DMS 273 (cell line): Measurements from ENCODE around the gene LMBR1.
"Not testable (repeated sequence)": the region's sequence is repeated elsewhere in the genome, so short reads cannot be mapped to it uniquely, and the experiment has no call there.

Experiments
- DNase-seq: peaks from one replicate; lab custom pipeline; 2025; ENCODE audit not compliant: unreplicated experiment; lab: John Stamatoyannopoulos, UW

Gene LMBR1

DNA sequence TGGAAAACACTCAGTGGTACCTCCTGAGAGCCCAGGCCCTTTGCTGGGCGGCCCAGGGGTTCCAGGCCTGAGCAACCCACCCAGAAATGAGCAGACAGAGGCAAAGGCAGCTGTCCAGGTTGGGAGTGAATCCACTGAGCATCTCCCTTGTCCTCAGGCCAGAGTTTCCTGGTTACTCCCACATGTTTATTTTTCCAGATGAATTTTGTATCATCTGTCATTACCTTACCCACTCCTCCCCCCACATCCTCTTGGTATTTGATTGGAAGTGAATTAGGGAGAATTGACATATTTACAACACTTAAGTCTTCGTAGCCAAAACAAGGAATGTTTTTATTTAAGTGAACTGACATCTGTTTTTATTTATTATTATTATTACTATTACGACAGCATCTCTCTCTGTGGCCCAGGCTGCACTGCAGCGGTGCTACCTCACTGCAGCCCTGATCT, 13.2 kb upstream of the LMBR1 start:
- no peak for DNase-seq

GRCh38 chr7:156903232-156903909, 10.4 kb upstream of the LMBR1 start:
- peak; percentile 73 for DNase-seq

DNA sequence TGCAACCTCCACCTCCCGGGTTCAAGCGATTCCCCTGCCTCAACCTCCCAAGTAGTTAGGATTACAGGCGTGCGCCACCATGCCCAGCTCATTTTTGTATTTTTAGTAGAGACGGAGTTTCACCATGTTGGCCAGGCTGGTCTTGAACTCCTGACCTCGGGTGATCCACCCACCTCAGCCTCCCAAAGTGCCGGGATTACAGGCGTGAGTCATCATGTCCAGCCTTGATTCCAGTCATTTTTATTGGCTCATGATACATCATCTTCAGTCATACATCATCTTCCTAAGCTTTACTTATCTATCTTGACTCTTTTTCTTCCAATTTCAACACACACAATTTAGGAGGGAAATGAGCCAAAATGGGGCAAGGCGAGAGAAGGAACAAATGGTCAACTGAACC, 7.1 kb upstream of the LMBR1 start:
- not testable (repeated sequence) for DNase-seq

GRCh38 chr7:156898938-156899337, 6.0 kb upstream of the LMBR1 start:
- DNase-seq: no peak

GRCh38 chr7:156897673-156898072, 4.7 kb upstream of the LMBR1 start:
- DNase-seq: no peak

DNA sequence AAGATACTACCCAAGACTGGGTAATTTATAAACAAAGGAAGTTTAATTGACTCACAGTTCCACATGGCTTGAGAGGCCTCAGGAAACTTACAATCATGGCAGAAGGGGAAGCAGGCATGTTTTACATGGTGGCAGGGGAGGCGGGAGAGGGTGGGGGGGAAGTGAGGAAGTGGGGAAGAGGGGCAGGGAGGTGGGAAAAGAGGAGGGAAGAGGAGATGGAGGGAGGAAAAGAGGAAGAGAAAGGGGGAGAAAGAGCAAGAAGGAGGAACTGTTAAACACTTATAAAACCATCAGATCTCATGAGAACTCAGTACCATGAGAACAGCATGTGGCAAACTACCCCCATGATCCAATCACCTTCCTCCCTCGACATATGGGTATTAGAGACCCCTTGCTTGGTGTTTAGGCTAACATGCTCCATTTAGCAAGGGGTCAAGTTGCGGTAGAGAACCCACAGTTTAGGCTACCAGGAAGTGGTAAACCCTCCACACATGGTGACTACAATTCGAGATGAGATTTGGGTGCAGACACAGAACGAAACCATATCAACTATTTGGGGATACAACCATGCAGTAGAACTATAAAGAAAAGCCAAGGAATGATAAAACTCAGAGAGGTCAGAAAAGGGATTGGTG, 3.5 kb upstream of the LMBR1 start:
- no peak for DNase-seq

GRCh38 chr7:156895024-156895780, 2.2 kb upstream of the LMBR1 start:
- no peak for DNase-seq

DNA sequence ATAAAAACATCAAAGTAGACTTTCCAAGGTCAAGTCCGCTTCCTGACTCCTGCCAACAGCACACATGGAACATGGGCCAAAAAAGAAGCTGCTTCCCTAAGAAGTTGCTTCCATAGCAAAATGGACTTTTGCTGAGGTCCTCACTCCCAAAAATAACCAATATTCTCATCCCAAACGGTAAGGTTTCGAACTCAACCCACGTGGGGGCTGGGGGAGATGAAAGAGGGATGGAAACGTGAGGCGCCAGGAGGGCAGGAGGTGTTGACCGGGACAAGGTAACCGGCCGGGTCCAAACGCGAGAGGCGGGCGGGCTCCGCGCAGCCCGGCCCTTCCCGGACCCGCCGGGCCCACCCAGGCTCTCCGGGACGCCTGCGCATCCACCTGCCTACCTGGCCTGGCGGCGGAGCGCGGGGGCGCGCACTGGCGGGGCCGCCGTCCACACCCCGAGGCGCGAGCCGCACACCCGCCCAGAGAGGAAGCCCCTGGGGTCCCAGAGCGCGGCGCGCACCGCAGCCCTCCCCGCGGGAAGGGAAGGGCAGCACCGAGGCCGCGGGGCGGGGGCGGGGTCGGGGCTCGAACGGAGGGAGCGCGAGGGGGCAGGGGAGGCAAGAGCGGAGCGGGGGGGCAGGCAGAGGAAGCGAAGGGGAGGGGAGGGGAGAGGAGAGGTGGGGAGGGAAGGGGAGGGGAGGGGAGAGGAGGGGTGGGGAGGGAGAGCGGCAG, 742 bp downstream of the LMBR1 start:
- DNase-seq: peak; percentile 90

- DNase-seq: no peak
These were observed 3.2 kb downstream of the LMBR1 start for GRCh38 chr7:156889746-156890145.

- DNase-seq: peak; percentile 72
These were observed 3.9 kb downstream of the LMBR1 start for GRCh38 chr7:156889089-156889488.

- DNase-seq: no peak
These were observed 6.8 kb downstream of the LMBR1 start for GRCh38 chr7:156886020-156886795.

DNA sequence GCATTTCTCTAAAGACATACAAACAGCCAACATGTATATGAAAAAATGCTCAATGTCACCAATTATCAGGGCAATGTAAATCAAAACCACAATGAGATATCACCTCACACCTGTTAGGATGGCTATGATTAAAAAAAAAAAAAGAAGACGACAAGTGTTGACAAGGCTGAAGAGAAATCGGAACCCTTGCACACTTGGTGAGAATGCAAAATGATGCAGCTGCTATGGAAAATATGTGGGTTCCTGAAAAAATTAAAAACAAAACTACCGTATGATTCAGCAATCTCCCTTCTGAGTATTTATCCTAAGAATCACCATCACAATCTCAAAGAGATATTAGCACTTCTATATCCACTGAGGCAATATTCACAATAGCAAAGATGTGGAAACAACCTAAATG, 11.3 kb downstream of the LMBR1 start:
- DNase-seq: no peak

DNA sequence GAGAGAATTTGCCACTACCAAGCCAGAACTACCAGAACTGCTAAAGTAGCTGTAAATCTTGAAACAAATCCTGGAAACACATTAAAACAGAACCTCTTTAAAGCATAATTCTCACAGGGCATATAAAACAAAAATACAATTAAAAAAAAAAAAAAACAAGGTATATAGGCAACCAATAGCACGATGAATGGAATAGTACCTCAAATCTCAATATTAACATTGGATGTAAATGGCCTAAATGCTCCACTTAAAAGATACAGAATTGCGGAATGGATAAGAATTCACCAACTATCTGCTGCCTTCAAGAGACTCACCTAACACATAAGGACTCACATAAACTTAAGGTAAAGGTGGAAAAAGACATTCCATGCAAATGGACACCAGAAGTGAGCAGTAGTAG, 17.2 kb downstream of the LMBR1 start:
- DNase-seq: no peak

DNA sequence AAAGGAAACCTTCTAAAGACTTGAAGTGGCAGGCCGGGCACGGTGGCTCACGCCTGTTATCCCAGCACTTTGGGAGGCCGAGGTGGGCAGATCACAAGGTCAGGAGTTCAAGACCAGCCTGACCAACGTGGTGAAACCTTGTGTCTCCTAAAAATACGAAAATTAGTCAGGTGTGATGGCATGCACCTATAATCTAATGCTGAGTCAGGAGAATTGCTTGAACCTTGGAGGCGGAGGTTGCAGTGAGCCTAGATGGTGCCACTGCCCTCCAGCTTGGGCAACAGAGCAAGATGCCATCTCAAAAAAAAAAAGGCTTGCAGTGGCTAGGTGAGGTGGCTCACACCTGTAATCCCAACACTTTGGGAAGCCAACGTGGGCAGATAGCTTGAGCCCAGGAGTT, 24.6 kb downstream of the LMBR1 start:
- not testable (repeated sequence) for DNase-seq

GRCh38 chr7:156865493-156865892, 27.5 kb downstream of the LMBR1 start:
- no peak for DNase-seq

DNA sequence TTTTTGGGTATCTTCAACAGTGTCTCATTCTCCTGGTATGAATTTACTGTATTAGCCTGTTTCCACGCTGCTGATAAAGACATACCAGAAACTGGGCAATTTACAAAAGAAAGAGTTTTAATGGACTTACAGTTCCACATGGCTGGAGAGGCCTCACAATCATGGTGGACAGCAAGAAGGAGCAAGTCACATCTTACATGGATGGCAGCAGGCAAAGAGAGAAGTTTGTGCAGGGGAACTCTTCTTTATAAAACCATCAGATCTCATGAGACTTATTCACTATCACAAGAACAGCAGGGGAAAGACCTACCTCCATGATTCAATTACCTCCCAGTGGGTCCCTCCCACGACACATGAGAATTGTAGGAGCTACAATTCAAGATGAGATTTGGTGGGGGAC, 31.0 kb downstream of the LMBR1 start:
- not testable (repeated sequence) for DNase-seq

DNA sequence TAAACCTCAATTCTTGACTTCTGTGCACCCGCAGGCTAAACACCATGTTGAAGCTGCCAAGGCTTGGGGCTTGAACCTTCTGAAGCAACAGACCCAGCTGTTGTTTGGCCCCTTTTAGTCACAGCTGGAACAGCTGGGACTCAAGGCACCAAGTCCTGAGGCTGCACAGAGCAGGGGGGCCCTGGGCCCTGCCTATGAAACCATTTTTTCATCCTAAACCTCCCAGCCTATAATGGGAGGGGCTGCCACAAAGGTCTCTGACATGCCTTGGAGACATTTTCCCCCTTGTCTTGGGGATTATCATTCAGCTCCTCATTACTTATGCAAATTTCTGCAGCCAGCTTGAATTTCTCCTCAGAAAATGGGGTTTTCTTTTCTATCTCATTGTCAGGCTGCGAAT, 31.8 kb downstream of the LMBR1 start:
- no peak for DNase-seq

DNA sequence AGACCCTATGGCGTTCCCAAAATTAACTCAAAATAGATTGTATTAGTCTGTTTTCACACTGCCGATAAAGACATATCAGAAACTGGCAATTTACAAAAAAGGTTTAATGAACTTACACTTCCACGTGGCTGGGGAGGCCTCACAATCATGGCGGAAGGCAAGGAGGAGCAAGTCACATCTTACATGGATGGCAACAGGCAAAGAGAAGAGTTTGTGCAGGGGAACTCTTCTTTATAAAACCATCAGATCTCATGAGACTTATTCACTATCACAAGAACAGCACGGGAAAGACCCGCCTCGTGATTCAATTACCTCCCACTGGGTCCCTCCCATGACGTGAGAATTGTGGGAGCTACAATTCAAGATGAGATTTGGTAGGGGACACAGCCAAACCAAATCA, 32.9 kb downstream of the LMBR1 start:
- not testable (repeated sequence) for DNase-seq

GRCh38 chr7:156858523-156858922, 34.5 kb downstream of the LMBR1 start:
- DNase-seq: no peak

GRCh38 chr7:156857757-156858156, 35.2 kb downstream of the LMBR1 start:
- DNase-seq: no peak

- no peak for DNase-seq
These were observed 38.3 kb downstream of the LMBR1 start for GRCh38 chr7:156854654-156855053.
